HG02610 (cell line): ENCODE results near the gene MUC6.

Source experiments
- ATAC-seq: cut with Tn5 transposase; IDR thresholded peaks from one replicate; pipeline ENCODE4 v1.9.1; 2021; ENCODE audit warnings: mild to moderate bottlenecking, moderate library complexity; ENCODE audit not compliant: unreplicated experiment

MUC6 gene

GRCh38 chr11:1051356-1052132 is 15.0 kb upstream of the MUC6 start:
- no peak for ATAC-seq

- no peak for ATAC-seq
These were observed 14.2 kb upstream of the MUC6 start for GRCh38 chr11:1050581-1051355.

GRCh38 chr11:1049911-1050580 is 13.5 kb upstream of the MUC6 start:
- ATAC-seq: no peak

- ATAC-seq: no peak
These were observed 12.9 kb upstream of the MUC6 start for GRCh38 chr11:1049431-1049891.

GRCh38 chr11:1049071-1049405 is 12.5 kb upstream of the MUC6 start:
- no peak for ATAC-seq

- no peak for ATAC-seq
These were observed 12.0 kb upstream of the MUC6 start for GRCh38 chr11:1048375-1049070.

GRCh38 chr11:1047595-1048156 is 11.2 kb upstream of the MUC6 start:
- no peak for ATAC-seq

GRCh38 chr11:1044160-1044559 is 7.6 kb upstream of the MUC6 start:
- no peak for ATAC-seq

GRCh38 chr11:1043563-1044096 is 7.1 kb upstream of the MUC6 start:
- no peak for ATAC-seq

GRCh38 chr11:1042626-1043562 is 6.4 kb upstream of the MUC6 start:
- no peak for ATAC-seq

GRCh38 chr11:1041936-1042608 is 5.6 kb upstream of the MUC6 start:
- ATAC-seq: no peak

- no peak for ATAC-seq
These were observed 5.0 kb upstream of the MUC6 start for GRCh38 chr11:1041471-1041870.

- no peak for ATAC-seq
These were observed 4.6 kb upstream of the MUC6 start for GRCh38 chr11:1041149-1041467.

- no peak for ATAC-seq
These were observed 4.1 kb upstream of the MUC6 start for GRCh38 chr11:1040428-1041148.

- ATAC-seq: no peak
These were observed 3.2 kb upstream of the MUC6 start for GRCh38 chr11:1039481-1040427.

GRCh38 chr11:1038921-1039320 is 2.4 kb upstream of the MUC6 start:
- no peak for ATAC-seq

GRCh38 chr11:1038361-1038760 is 1.8 kb upstream of the MUC6 start:
- ATAC-seq: no peak
